HG03175 (cell line): ENCODE data around the gene SMARCB1.

ENCODE experiments used
- ATAC-seq: cut with Tn5 transposase; IDR thresholded peaks from one replicate; pipeline ENCODE4 v1.9.1; 2021; ENCODE audit warnings: mild to moderate bottlenecking, moderate library complexity; ENCODE audit not compliant: unreplicated experiment

Gene SMARCB1

GRCh38 chr22:23779731-23780130, 7.0 kb upstream of the SMARCB1 start:
- ATAC-seq, result no peak

GRCh38 chr22:23780146-23780748, 6.5 kb upstream of the SMARCB1 start:
- ATAC-seq, result no peak

- ATAC-seq, result no peak
These were observed 5.7 kb upstream of the SMARCB1 start for GRCh38 chr22:23781065-23781464.

GRCh38 chr22:23781511-23782183, 5.1 kb upstream of the SMARCB1 start:
- ATAC-seq, result no peak

- ATAC-seq, result no peak
These were observed 4.5 kb upstream of the SMARCB1 start for GRCh38 chr22:23782252-23782651.

DNA sequence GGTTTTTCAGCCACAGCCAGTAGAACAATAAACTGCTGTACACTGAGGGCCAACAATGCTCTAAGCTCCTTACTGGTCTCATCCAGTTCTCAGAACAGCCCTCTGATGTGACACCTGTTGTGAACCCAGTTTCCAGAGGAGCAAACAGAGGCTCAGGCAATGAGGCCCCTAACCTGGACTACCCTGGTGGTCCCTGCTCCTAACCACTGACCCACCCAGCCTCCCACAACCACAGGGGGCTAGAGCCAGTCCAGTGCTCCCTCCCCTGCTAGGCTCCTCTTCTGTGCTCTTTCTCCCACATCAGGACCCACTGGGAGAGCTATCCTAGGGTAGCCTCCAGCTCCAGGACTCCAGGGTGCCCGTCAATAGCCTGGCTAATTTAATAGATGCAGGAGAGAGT, 4.1 kb upstream of the SMARCB1 start:
- ATAC-seq, result no peak

DNA sequence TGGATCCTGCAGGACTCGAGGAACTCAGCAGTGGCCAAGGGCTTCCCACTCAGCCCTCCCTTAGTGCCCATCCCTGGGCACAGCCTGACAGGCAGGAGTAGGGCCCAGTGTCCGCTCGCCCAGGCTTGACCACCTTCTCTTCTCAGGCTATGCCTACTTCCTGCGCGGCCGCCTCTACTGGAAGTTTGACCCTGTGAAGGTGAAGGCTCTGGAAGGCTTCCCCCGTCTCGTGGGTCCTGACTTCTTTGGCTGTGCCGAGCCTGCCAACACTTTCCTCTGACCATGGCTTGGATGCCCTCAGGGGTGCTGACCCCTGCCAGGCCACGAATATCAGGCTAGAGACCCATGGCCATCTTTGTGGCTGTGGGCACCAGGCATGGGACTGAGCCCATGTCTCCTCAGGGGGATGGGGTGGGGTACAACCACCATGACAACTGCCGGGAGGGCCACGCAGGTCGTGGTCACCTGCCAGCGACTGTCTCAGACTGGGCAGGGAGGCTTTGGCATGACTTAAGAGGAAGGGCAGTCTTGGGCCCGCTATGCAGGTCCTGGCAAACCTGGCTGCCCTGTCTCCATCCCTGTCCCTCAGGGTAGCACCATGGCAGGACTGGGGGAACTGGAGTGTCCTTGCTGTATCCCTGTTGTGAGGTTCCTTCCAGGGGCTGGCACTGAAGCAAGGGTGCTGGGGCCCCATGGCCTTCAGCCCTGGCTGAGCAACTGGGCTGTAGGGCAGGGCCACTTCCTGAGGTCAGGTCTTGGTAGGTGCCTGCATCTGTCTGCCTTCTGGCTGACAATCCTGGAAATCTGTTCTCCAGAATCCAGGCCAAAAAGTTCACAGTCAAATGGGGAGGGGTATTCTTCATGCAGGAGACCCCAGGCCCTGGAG, 3.3 kb upstream of the SMARCB1 start:
- ATAC-seq, result no peak

DNA sequence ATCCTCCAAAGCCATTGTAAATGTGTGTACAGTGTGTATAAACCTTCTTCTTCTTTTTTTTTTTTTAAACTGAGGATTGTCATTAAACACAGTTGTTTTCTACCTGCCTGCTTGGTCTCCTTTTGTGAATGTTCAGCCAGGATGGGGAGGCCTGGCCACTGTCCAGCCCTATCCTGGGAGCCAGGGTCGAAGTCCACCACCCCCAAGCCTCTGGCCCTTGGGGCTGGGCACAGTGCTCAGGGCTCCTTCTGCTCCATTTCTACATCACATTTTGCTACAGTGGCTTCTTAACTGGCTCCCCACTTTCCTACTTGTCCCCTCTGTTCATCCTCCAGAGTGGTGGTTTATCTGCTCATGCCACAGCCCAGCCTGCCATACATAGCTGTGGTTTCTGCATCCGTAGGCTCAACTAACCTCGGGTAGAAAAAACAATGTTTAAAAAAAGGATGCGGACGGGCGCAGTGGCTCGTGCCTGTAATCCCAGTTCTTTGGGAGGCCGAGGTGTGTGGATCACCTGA, 2.5 kb upstream of the SMARCB1 start:
- ATAC-seq, result no peak

- ATAC-seq, result no peak
These were observed 480 bp upstream of the SMARCB1 start for GRCh38 chr22:23786261-23786710.

GRCh38 chr22:23787600-23787896, 782 bp downstream of the SMARCB1 start:
- peak; percentile 27 for ATAC-seq

- ATAC-seq, result no peak
These were observed 1.1 kb downstream of the SMARCB1 start for GRCh38 chr22:23787910-23788309.

DNA sequence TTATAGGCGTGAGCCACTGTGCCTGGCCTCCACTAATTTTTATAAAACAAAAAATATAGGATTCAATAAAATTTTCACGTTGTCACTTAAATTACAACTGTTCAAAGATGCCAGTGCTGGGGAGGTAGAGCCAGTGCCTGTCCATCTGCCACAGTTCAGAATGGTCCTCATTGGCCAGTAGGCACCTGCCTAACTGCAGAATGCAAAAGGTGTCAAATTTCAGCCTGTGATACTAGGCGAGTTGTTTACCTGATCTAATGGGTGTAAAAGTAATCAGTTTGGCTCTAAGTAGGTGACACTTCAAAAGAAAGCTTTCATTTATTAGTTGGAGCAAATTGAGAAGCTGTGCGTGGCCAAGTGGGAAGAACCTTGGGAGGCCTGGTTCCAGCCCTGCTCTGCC, 2.4 kb downstream of the SMARCB1 start:
- ATAC-seq, result no peak

DNA sequence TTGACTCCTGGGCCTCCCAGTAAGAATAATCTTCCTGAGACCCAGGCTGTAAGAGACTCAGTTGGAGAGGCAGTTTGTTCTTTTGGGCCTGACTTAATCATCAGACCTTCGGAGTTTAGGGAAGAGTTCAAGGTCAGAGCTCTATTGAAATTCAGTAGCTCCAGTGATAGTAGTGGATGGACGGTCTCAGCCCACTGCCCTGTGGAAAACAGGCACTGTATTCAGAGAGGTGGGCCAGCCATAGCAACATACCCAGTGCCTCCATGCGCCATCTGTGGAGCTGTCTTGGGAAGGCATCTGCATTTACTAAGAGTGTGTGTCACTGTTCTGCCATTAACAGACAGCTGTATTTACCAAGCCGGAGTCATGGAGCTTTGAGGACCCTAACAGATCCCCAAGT, 2.9 kb downstream of the SMARCB1 start:
- ATAC-seq, result no peak

GRCh38 chr22:23790819-23791737, 4.3 kb downstream of the SMARCB1 start:
- ATAC-seq, result no peak

DNA sequence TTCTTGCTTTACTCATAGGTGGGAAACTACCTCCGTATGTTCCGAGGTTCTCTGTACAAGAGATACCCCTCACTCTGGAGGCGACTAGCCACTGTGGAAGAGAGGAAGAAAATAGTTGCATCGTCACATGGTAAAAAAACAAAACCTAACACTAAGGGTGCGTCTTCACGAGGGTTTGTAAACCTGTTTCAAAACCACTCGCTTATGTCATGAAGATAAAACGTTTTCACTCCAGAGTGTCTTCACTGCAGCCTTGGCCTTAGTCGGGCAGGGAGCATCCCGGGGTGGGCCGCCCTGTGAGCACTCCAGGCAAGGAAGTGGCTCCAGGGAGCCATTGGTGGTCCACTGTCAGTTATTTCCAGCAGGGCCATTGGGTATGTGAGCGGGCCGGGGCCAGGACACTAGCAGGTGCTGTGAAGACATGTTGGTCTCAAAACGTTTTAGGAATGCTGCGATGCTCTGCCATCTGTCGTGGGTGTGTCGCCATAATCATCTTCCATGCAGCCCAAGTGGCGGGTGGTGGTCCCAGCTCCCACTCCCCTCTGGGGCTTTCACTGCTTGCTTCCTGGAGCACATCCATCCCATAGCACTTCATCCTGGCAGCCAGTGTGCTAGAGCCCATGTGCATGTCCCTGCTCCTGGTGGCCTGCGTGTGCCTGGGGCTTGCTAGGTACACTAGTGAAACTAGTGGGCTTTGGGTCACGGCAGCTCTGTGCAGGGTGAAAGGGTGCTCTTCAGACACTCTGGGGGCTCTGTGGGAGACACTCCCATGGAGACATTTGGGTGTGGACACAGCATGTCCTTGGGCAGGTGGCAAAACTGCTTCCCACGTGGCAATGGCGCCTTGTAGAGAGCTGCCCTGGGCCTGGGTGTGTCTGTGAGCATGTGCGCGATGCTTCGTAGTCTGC, 5.2 kb downstream of the SMARCB1 start:
- no peak for ATAC-seq

- no peak for ATAC-seq
These were observed 6.6 kb downstream of the SMARCB1 start for GRCh38 chr22:23793326-23793725.

DNA sequence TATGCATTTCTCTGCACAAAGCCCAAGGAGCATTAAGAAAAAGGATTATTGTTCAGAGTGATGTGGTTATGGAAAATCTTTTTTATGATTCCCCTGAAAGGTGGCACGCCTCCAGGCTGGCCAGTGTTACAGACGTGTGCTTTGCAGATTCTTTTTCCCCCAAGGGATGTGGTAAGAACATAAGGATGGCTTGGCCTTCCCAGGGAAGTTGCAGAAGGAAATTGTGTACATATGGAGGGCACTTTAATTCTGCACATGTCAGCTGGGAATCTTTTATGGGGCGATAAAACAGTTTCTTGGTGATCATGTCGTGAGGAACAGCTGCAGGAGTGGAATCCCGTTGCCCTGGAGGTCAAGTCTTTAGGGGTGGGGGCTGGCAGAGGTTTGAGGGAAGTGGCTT, 9.7 kb downstream of the SMARCB1 start:
- no peak for ATAC-seq

- peak; percentile 58 for ATAC-seq
These were observed 13.8 kb downstream of the SMARCB1 start for GRCh38 chr22:23800297-23801237.
